Lung (tissue), 16 donors: ENCODE results near the gene FOXG1. TPM values are rescaled to one million over a fixed set of nuclear protein-coding genes. Genes with fewer than 3 reads are reported as not detected.

Experiments
- ATAC-seq: fragments of 200-7000 bp; cut with Tn5 transposase; one replicate; pipeline ENCODE4 v1.9.1; 2020; ENCODE audit warnings: moderate number of reproducible peaks; ENCODE audit not compliant: insufficient read depth, low FRiP score
- DNase-seq, 3 donors: peaks; one replicate each; pipeline ENCODE4 v3.0.0-alpha.2; 2013 to 2017
- H3K27ac ChIP-seq, 2 donors: one replicate each; pipeline ENCODE4 v1.5.1; 2013; ENCODE audit warnings: mild to moderate bottlenecking in 2 of 2, moderate library complexity in 2 of 2, control low read depth in 1 of 2, inconsistent platforms in 1 of 2, low read depth in 1 of 2, low read length in 1 of 2
- H3K27me3 ChIP-seq, 3 donors: one replicate each; pipeline ENCODE4 v1.5.1; 2013; ENCODE audit warnings: low read length in 2 of 3; ENCODE audit not compliant: control insufficient read depth in 3 of 3, insufficient read depth in 3 of 3
- H3K36me3 ChIP-seq, 4 donors: one replicate each; pipeline ENCODE4 v1.5.1; 2013; ENCODE audit warnings: low read length in 4 of 4, mild to moderate bottlenecking in 1 of 4, moderate library complexity in 1 of 4; ENCODE audit not compliant: control insufficient read depth in 4 of 4, insufficient read depth in 4 of 4
- H3K4me1 ChIP-seq, 5 donors: one replicate each; pipeline ENCODE4 v1.5.1; 2013; ENCODE audit warnings: low read length in 5 of 5, mild to moderate bottlenecking in 2 of 5, moderate library complexity in 1 of 5; ENCODE audit not compliant: control insufficient read depth in 5 of 5, insufficient read depth in 5 of 5
- H3K4me3 ChIP-seq: one replicate; pipeline ENCODE4 v1.5.1; 2013; ENCODE audit warnings: mild to moderate bottlenecking, control low read depth, moderate library complexity
- H3K9ac ChIP-seq, 2 donors: one replicate each; pipeline ENCODE4 v1.5.1; 2013; ENCODE audit warnings: low read length in 2 of 2, control low read depth in 1 of 2; ENCODE audit not compliant: insufficient read depth in 1 of 2
- H3K9me3 ChIP-seq, 4 donors: one replicate each; pipeline ENCODE4 v1.5.1; 2013; ENCODE audit warnings: low read length in 3 of 4, mild to moderate bottlenecking in 1 of 4, moderate library complexity in 1 of 4; ENCODE audit not compliant: control insufficient read depth in 4 of 4, insufficient read depth in 3 of 4
- WGBS, 2 donors: extraction: QIAGEN DNeasy Blood & Tissue Kit; methylation state at CpG; one replicate each; pipeline ENCODE4 v1.1.7; 2013; 5-methylcytosine and 5-hydroxymethylcytosine counted together
- long read RNA-seq, 5 donors: transcript quantifications; one replicate each; lab custom pipeline, GENCODE V29; 2026
- polyA plus RNA-seq, 2 donors: library from polyadenylated mRNA; stranded (reverse); fragments of 200-250 nt; gene quantifications; one replicate each; pipeline ENCODE4 v1.2.1, GENCODE V29; 2013
- total RNA-seq, 2 donors: library from RNA; depleted of rRNA in 1 of 2; stranded (reverse); fragments of >200 nt in 1 of 2; gene quantifications; one replicate each; pipeline ENCODE4 v1.2.1, GENCODE V29; 2014 to 2021
- TF ChIP-seq, protein P1 (sequence below): IDR thresholded peaks from 2 replicates; pipeline ENCODE4 v1.5.1; 2012; ENCODE audit warnings: mild to moderate bottlenecking; ENCODE audit errors: control extremely low read depth, extremely low read depth
- donor health status: control.
- donor health status: control.
- donor health status: Bipolar disorder and iron deficiency.
- donor health status: healthy.
- donor health status: DM: yes; HTN: yes; CAD: no.

Gene FOXG1
- total RNA-seq = under 1 TPM in 1 of 2 donors, not detected in 1; 0.06 TPM
- polyA plus RNA-seq = under 1 TPM in 1 of 2 donors, not detected in 1; 0.02 TPM
- long read RNA-seq, donor 1 = 0 reads
- long read RNA-seq, donor 2 = 0 reads
- long read RNA-seq, donor 3 = 0 reads
- long read RNA-seq, donor 4 = 0 reads
- long read RNA-seq, donor 5 = 0 reads

DNA sequence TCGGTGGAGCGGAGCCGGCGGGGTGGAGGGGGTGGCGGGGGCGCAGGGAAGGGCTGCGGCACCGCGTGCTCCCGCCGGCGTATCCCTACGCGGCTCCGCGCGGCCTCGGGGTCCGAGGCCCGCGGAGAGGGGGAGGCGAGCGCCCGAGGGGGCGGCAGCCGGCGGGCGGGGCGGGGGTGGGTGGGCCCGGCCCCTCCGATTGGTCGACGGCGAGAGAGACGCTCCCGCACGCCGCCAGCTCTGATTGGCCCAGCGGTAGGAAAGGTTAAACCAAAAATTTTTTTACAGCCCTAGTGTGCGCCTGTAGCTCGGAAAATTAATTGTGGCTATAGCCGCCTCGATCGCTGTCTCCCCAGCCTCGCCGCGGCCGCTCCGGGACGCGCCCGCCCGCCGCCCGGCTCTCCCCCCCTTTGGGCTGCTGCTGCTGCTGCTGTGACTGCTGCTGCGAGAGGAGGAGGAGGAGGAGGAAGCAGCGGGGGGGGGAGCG, at the start of gene FOXG1:
Gene FOXG1, plus strand, starts transcription at position 319 of the 487 bp plus-strand sequence. CDS start 493 bp downstream, outside the sequence.
- TF ChIP-seq, protein P1, sequence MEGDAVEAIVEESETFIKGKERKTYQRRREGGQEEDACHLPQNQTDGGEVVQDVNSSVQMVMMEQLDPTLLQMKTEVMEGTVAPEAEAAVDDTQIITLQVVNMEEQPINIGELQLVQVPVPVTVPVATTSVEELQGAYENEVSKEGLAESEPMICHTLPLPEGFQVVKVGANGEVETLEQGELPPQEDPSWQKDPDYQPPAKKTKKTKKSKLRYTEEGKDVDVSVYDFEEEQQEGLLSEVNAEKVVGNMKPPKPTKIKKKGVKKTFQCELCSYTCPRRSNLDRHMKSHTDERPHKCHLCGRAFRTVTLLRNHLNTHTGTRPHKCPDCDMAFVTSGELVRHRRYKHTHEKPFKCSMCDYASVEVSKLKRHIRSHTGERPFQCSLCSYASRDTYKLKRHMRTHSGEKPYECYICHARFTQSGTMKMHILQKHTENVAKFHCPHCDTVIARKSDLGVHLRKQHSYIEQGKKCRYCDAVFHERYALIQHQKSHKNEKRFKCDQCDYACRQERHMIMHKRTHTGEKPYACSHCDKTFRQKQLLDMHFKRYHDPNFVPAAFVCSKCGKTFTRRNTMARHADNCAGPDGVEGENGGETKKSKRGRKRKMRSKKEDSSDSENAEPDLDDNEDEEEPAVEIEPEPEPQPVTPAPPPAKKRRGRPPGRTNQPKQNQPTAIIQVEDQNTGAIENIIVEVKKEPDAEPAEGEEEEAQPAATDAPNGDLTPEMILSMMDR = no peak
- H3K4me3 ChIP-seq = no peak within 1 kb of the TSS
- H3K27me3 ChIP-seq = peaks cover 16 to 87% (median 82%) of the 10 kb centered on the region in 3 donors
- peak in 2 of 3 donors; percentile 27 to 30 for DNase-seq
- no peak for ATAC-seq
- H3K4me1 ChIP-seq = peaks cover 0 to 8% (median 3%) of the 10 kb centered on the region in 5 donors
- peaks cover 0 to 16% (median 0%) of the 10 kb centered on the region in 4 donors for H3K9me3 ChIP-seq
- 3 to 5% methylated on average over 37 to 58 of the region's 58 CpGs for WGBS, 2 donors
- no peaks in the 10 kb centered on the region for H3K36me3 ChIP-seq
- no peak within 1 kb of the TSS for H3K9ac ChIP-seq
- no peak within 1 kb of the TSS for H3K27ac ChIP-seq

DNA sequence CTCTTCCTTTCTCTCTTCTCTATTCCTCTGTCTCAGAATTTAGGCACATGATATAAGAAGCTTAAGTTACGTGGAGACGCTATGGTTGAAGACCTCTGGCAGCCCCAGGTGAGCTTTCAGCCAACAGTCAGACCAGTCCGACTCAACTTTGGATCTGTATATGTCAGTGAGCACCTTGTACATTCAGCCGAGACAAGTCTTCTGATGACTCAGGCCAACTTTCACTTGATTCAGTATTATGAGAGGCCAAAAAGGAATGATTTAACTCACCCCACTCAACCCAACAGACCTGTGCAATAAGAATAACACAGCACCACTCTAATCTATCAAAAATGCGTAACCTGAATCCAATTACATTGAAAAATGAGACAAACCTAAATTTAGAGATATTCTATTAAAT, 47.5 kb upstream of the FOXG1 start:
- Histone ChIP-seq H3K4me3 (no peak overlapping the region), H3K27ac (no peak overlapping the region), H3K36me3 (no peaks in the 10 kb centered on the region), H3K9ac (no peak overlapping the region), H3K9me3 (no peaks in the 10 kb centered on the region), H3K27me3 (no peaks in the 10 kb centered on the region), H3K4me1 (no peaks in the 10 kb centered on the region)
- 81% methylated on average over 5 of the region's 5 CpGs for WGBS, 2 donors
- TF ChIP-seq, protein P1 = no peak
- ATAC-seq (no peak), DNase-seq (no peak)

GRCh38 chr14:28731358-28731757, 35.2 kb upstream of the FOXG1 start:
- no peaks in the 10 kb centered on the region for H3K4me1 ChIP-seq
- no peak for DNase-seq
- no peaks in the 10 kb centered on the region for H3K9me3 ChIP-seq
- no peak overlapping the region for H3K27ac ChIP-seq
- H3K27me3 ChIP-seq = no peaks in the 10 kb centered on the region
- no peak overlapping the region for H3K4me3 ChIP-seq
- H3K36me3 ChIP-seq = no peaks in the 10 kb centered on the region
- TF ChIP-seq, protein P1 = no peak
- H3K9ac ChIP-seq = no peak overlapping the region
- ATAC-seq = no peak
- WGBS, 2 donors = 57 to 72% methylated on average over 2 of the region's 2 CpGs
